Measurements from ENCODE around the gene ATXN7L1. TPM values are rescaled to one million over a fixed set of nuclear protein-coding genes. Genes with fewer than 3 reads are reported as not detected.
"Not testable (repeated sequence)": the region's sequence is repeated elsewhere in the genome, so short reads cannot be mapped to it uniquely, and the experiment has no call there.

Gene ATXN7L1
- total RNA-seq, 1 experiment from 2014 or later = 14.6 TPM

- Histone ChIP-seq H3K9me2 (ENCODE audit: insufficient read depth) (no peaks in the 10 kb centered on the region), H3K36me3 (ENCODE audit: low read depth) (no peaks in the 10 kb centered on the region), H3K4me2 (no peak overlapping the region), H4K20me1 (ENCODE audit: insufficient read depth) (no peaks in the 10 kb centered on the region), H3K4me3 (no peak overlapping the region), H3K27ac (no peak overlapping the region), H2AFZ (no peak overlapping the region), H3K79me2 (ENCODE audit: low read depth) (no peaks in the 10 kb centered on the region), H3K27me3 (ENCODE audit: insufficient read depth, low read depth) (no peaks in the 10 kb centered on the region), H3F3A (ENCODE audit: insufficient read depth, low read depth) (peaks cover 15% of the 10 kb centered on the region; the same call in 1 of the 2 replicates), H3K4me1 (replicated peaks; ENCODE audit: insufficient read depth) (peaks cover 21% of the 10 kb centered on the region), H3K9me3 (ENCODE audit: insufficient read depth, low read depth) (no peaks in the 10 kb centered on the region; the same call in 1 of the 2 replicates)
- DNase-seq = no peak
- ChIA-PET POLR2A (ENCODE audit: unreplicated experiment) (no interaction called here), CTCF (no interaction called here)
- BruUV-seq (replicated peaks) = no TSS peak
- intact Hi-C loops (cut with micrococcal nuclease; ENCODE audit: unreplicated experiment) = no loop called here
- TF ChIP-seq CTCF (conservative IDR thresholded peaks at IDR 0.05) (no peak), EZH2 (IDR thresholded peaks at IDR 0.05; ENCODE audit: low read depth) (no peak)
Measured at GRCh38 chr7:105846404-105846803, 30.0 kb downstream of the ATXN7L1 start.

- CTCF ChIA-PET; BruUV-seq (replicated peaks): not testable (repeated sequence)
Measured at GRCh38 chr7:105844681-105845080, 31.7 kb downstream of the ATXN7L1 start.

GRCh38 chr7:105841866-105842265, 34.5 kb downstream of the ATXN7L1 start:
- BruUV-seq (replicated peaks) = no TSS peak
- Histone ChIP-seq H4K20me1 (ENCODE audit: insufficient read depth) (no peaks in the 10 kb centered on the region), H3K4me2 (no peak overlapping the region), H3K9me3 (ENCODE audit: insufficient read depth, low read depth) (no peaks in the 10 kb centered on the region; the same call in 1 of the 2 replicates), H3K27me3 (ENCODE audit: insufficient read depth, low read depth) (no peaks in the 10 kb centered on the region), H3K4me3 (no peak overlapping the region), H2AFZ (no peak overlapping the region), H3K79me2 (ENCODE audit: low read depth) (no peaks in the 10 kb centered on the region), H3K36me3 (ENCODE audit: low read depth) (no peaks in the 10 kb centered on the region), H3K27ac (no peak overlapping the region), H3K4me1 (replicated peaks; ENCODE audit: insufficient read depth) (no peaks in the 10 kb centered on the region), H3F3A (ENCODE audit: insufficient read depth, low read depth) (no peaks in the 10 kb centered on the region), H3K9me2 (ENCODE audit: insufficient read depth) (no peaks in the 10 kb centered on the region)
- TF ChIP-seq CTCF (conservative IDR thresholded peaks at IDR 0.05) (no peak), EZH2 (IDR thresholded peaks at IDR 0.05; ENCODE audit: low read depth) (no peak)
- DNase-seq = no peak
- intact Hi-C loops (cut with micrococcal nuclease; ENCODE audit: unreplicated experiment) = no loop called here
- POLR2A ChIA-PET (ENCODE audit: unreplicated experiment) = no interaction called here
- CTCF ChIA-PET = no interaction called here

More at GRCh38 chr7:105844681-105845080, 31.7 kb downstream of the ATXN7L1 start:
- H4K20me1 ChIP-seq (ENCODE audit: insufficient read depth); H3K36me3 ChIP-seq (ENCODE audit: low read depth); POLR2A ChIA-PET (ENCODE audit: unreplicated experiment); H3K27me3 ChIP-seq (ENCODE audit: insufficient read depth, low read depth); intact Hi-C loops (cut with micrococcal nuclease; ENCODE audit: unreplicated experiment); DNase-seq; H3K27ac ChIP-seq; H3K9me3 ChIP-seq (ENCODE audit: insufficient read depth, low read depth); H3K4me3 ChIP-seq; H3K79me2 ChIP-seq (ENCODE audit: low read depth); H3K4me2 ChIP-seq; H3K9me2 ChIP-seq (ENCODE audit: insufficient read depth); H2AFZ ChIP-seq; H3F3A ChIP-seq (ENCODE audit: insufficient read depth, low read depth): not testable (repeated sequence)
- H3K4me1 ChIP-seq (replicated peaks; ENCODE audit: insufficient read depth) = peaks cover 11% of the 10 kb centered on the region
